HepG2 (cell line): ENCODE data around the gene POLE4. TPM values are rescaled to one million over a fixed set of nuclear protein-coding genes. Genes with fewer than 3 reads are reported as not detected.

Source experiments
- ATAC-seq: fragments of 200-7000 bp; cut with Tn5 transposase; 3 replicates; pipeline ENCODE4 v1.9.1; 2020; ENCODE audit warnings: mild to moderate bottlenecking, moderate library complexity
- BruUV-seq: library from RNA; stranded (reverse); fragments of 400-500 nt; replicated peaks from 2 replicates; lab custom pipeline; 2021; lab: Mats Ljungman, UMichigan
- CTCF ChIA-PET: fragments of 300-600 bp; formaldehyde crosslinking; extraction: SDS; loops from one replicate; lab custom pipeline; 2021; ENCODE audit warnings: low total read pairs, inconsistent platforms, low intra/inter-chr PET ratio; lab: Yijun Ruan, JAX
- POLR2A ChIA-PET: fragments of 350-600 bp; sonication (Branson Sonifier 250); formaldehyde crosslinking; loops from one replicate; lab custom pipeline; 2020; ENCODE audit warnings: antibody characterized with exemption, inconsistent platforms; lab: Yijun Ruan, JAX
- DNase-seq: peaks from one replicate; pipeline ENCODE4 v3.0.0-alpha.2; 2015; ENCODE audit warnings: low spot score
- FAIRE-seq: peaks from 3 replicates; lab custom pipeline; 2011; peaks lifted over from hg19 to GRCh38; lab: Jason Lieb, UNC
- H2AFZ ChIP-seq: one replicate; pipeline ENCODE4 v1.6.1; 2011; ENCODE audit warnings: low read length, inconsistent platforms
- H3K27ac ChIP-seq: fragments of 300-600 bp; 3 replicates; pipeline ENCODE4 v1.8.0; 2011; ENCODE audit warnings: mixed run types, mild to moderate bottlenecking, mixed read lengths, low read length, inconsistent platforms; ENCODE audit not compliant: insufficient read depth; ENCODE audit errors: extremely low read length
- H3K27me3 ChIP-seq, 2 experiments: fragments of 200-600 bp in 1 of 2; 2 replicates in 1 of 2; 3 replicates in 1 of 2; pipeline versions ENCODE4 v1.6.0 to v1.8.0; 2011; ENCODE audit warnings: low read length in 2 of 2, mild to moderate bottlenecking in 2 of 2, moderate library complexity in 2 of 2, inconsistent platforms in 1 of 2; ENCODE audit not compliant: insufficient read depth in 2 of 2, control insufficient read depth in 1 of 2
- H3K36me3 ChIP-seq, 2 experiments: fragments of 200-600 bp in 1 of 2; replicated peaks in 1 of 2; 2 replicates in 1 of 2; 3 replicates in 1 of 2; pipeline versions ENCODE4 v1.5.1 to v1.8.0; 2011; ENCODE audit warnings: low read length in 2 of 2, inconsistent platforms in 1 of 2; ENCODE audit not compliant: insufficient read depth in 2 of 2, control insufficient read depth in 1 of 2
- H3K4me1 ChIP-seq: 2 replicates; pipeline ENCODE4 v1.5.1; 2012; ENCODE audit warnings: low read length, inconsistent platforms; ENCODE audit not compliant: insufficient read depth
- H3K4me2 ChIP-seq: 2 replicates; pipeline ENCODE4 v1.6.0; 2011; ENCODE audit warnings: low read depth, low read length, inconsistent platforms
- H3K4me3 ChIP-seq, 3 experiments: fragments of 200-600 bp in 1 of 3; sonication (generic), shearing (Covaris generic) in 1 of 3; replicated peaks in 1 of 3; 2 replicates each; pipeline ENCODE4 v1.5.1; 2011 to 2016; ENCODE audit warnings: low read length in 3 of 3, inconsistent platforms in 2 of 3, low read depth in 2 of 3, mild to moderate bottlenecking in 2 of 3, control low read depth in 1 of 3, mixed read lengths in 1 of 3; ENCODE audit not compliant: insufficient read depth in 1 of 3
- H3K79me2 ChIP-seq: one replicate; pipeline ENCODE4 v1.6.1; 2011; ENCODE audit warnings: low read length, inconsistent platforms; ENCODE audit not compliant: insufficient read depth
- H3K9ac ChIP-seq: 2 replicates; pipeline ENCODE4 v1.6.0; 2011; ENCODE audit warnings: mild to moderate bottlenecking, low read depth, low read length, inconsistent platforms; ENCODE audit not compliant: insufficient read depth
- H3K9me3 ChIP-seq: 2 replicates; pipeline ENCODE4 v1.5.1; 2012; ENCODE audit warnings: mild to moderate bottlenecking, low read length
- H4K20me1 ChIP-seq: 2 replicates; pipeline ENCODE4 v1.6.0; 2011; ENCODE audit warnings: inconsistent platforms, mild to moderate bottlenecking, low read length, moderate library complexity; ENCODE audit not compliant: insufficient read depth
- CHCHD3 ChIP-seq: sonication (generic); formaldehyde crosslinking; IDR thresholded peaks from 2 replicates; pipeline ENCODE4 v1.8.0; 2022; ENCODE audit warnings: mild to moderate bottlenecking, missing genetic modification reagents, moderate library complexity
- ELF3 ChIP-seq: IDR thresholded peaks from 2 replicates; pipeline ENCODE4 v1.6.1; 2016; ENCODE audit warnings: missing genetic modification reagents, missing compliant biosample characterization
- FOSL1 ChIP-seq: sonication (generic); formaldehyde crosslinking; IDR thresholded peaks from 2 replicates; pipeline ENCODE4 v1.9.0; 2021; ENCODE audit warnings: missing genetic modification reagents, borderline replicate concordance
- FOXA1 ChIP-seq, 2 experiments: fragments of 450-650 bp in 1 of 2; sonication (generic) in 1 of 2; formaldehyde crosslinking in 1 of 2; IDR thresholded peaks; 2 replicates each; pipeline versions ENCODE4 v1.4.0 to v1.6.1; 2016 to 2020; ENCODE audit warnings: missing genetic modification reagents in 1 of 2
- HNRNPK ChIP-seq: fragments of 200-400 bp; formaldehyde crosslinking; IDR thresholded peaks from 2 replicates; pipeline ENCODE4 v1.6.1; 2018; ENCODE audit warnings: low read length, low read depth, moderate library complexity, mild to moderate bottlenecking; ENCODE audit not compliant: poor library complexity, severe bottlenecking
- REL ChIP-seq: sonication (generic); formaldehyde crosslinking; conservative IDR thresholded peaks from 2 replicates; pipeline ENCODE4 v1.8.0; 2022; ENCODE audit warnings: mild to moderate bottlenecking, missing genetic modification reagents, moderate library complexity
- SP4 ChIP-seq: sonication (generic); formaldehyde crosslinking; IDR thresholded peaks from 2 replicates; pipeline ENCODE4 v1.8.1; 2023; ENCODE audit warnings: mild to moderate bottlenecking, missing genetic modification reagents
- TBX2 ChIP-seq: sonication (generic); formaldehyde crosslinking; IDR thresholded peaks from 2 replicates; pipeline ENCODE4 v1.5.0; 2020; ENCODE audit warnings: missing genetic modification reagents, mild to moderate bottlenecking, borderline replicate concordance
- THAP11 ChIP-seq: IDR thresholded peaks from 2 replicates; pipeline ENCODE4 v1.6.1; 2016; ENCODE audit warnings: missing biosample characterization, missing genetic modification reagents
- TRIM24 ChIP-seq: sonication (generic); formaldehyde crosslinking; IDR thresholded peaks from 2 replicates; pipeline ENCODE4 v1.8.0; 2022; ENCODE audit warnings: mild to moderate bottlenecking, missing genetic modification reagents
- ZNF670 ChIP-seq: sonication (generic); formaldehyde crosslinking; IDR thresholded peaks from 2 replicates; pipeline ENCODE4 v1.8.0; 2022; ENCODE audit warnings: mild to moderate bottlenecking, missing genetic modification reagents, borderline replicate concordance
- WGBS: methylation state at CpG from one replicate; pipeline ENCODE4 v1.1.6; 2017; ENCODE audit warnings: low lambda C conversion rate; 5-methylcytosine and 5-hydroxymethylcytosine counted together
- in situ Hi-C: cut with HindIII; loops from 2 replicates; pipeline ENCODE4 v1.10.0; 2017; ENCODE audit warnings: low pct_unique_long_range_greater_than_20kb; ENCODE audit not compliant: extremely low pct_ligation_motif_present
- intact Hi-C: fragments of 100-400 bp; cut with micrococcal nuclease; formaldehyde crosslinking; loops from one replicate; pipeline ENCODE4 v1.10.0; 2022; ENCODE audit not compliant: unreplicated experiment
- polyA plus RNA-seq, 8 experiments: library from polyadenylated mRNA; depleted of rRNA in 3 of 8; stranded (reverse) in 7 of 8; unstranded in 1 of 8; fragments of >200 nt; fragmentation: Illumina TruSeq in 4 of 8; extraction: Trizol in 4 of 8; gene quantifications; 2 replicates each; pipeline versions ENCODE4 v1.2.1 to v1.2.3, GENCODE V29; 2011 to 2016; ENCODE audit warnings: low read depth in 4 of 8, missing spikeins in 1 of 8, mixed read lengths in 1 of 8; ENCODE audit not compliant: insufficient read depth in 1 of 8
- total RNA-seq, 5 experiments: library from RNA; depleted of rRNA; stranded (reverse); fragments of >200 nt; fragmentation: Illumina TruSeq; extraction: Trizol; gene quantifications; 2 replicates each; pipeline ENCODE4 v1.2.3, GENCODE V29; 2016; ENCODE audit warnings: low read depth in 1 of 5
- TF ChIP-seq, protein P1 (sequence below): sonication (generic); formaldehyde crosslinking; IDR thresholded peaks from 2 replicates; pipeline ENCODE4 v1.4.0; 2020; ENCODE audit warnings: missing genetic modification reagents, mild to moderate bottlenecking, borderline replicate concordance
- TF ChIP-seq, protein P2 (sequence below): sonication (generic); formaldehyde crosslinking; IDR thresholded peaks from 2 replicates; pipeline ENCODE4 v1.4.0; 2020; ENCODE audit warnings: mild to moderate bottlenecking, missing genetic modification reagents
- TF ChIP-seq, protein P3 (sequence below): sonication (generic); formaldehyde crosslinking; IDR thresholded peaks from 2 replicates; pipeline ENCODE4 v1.8.0; 2022; ENCODE audit warnings: mild to moderate bottlenecking, missing genetic modification reagents
- TF ChIP-seq, protein P4 (sequence below): sonication (generic); formaldehyde crosslinking; IDR thresholded peaks from 2 replicates; pipeline ENCODE4 v1.4.0; 2020; ENCODE audit warnings: missing genetic modification reagents
- TF ChIP-seq, protein P5 (sequence below): sonication (generic); formaldehyde crosslinking; IDR thresholded peaks from 2 replicates; pipeline ENCODE4 v1.4.0; 2020; ENCODE audit warnings: mild to moderate bottlenecking, missing genetic modification reagents

The POLE4 gene
- total and polyA plus RNA-seq, 2 of the 13 experiments (the other 11 are each of a cell fraction or from before 2014, with no cell fraction given) = 106 to 116 TPM

DNA sequence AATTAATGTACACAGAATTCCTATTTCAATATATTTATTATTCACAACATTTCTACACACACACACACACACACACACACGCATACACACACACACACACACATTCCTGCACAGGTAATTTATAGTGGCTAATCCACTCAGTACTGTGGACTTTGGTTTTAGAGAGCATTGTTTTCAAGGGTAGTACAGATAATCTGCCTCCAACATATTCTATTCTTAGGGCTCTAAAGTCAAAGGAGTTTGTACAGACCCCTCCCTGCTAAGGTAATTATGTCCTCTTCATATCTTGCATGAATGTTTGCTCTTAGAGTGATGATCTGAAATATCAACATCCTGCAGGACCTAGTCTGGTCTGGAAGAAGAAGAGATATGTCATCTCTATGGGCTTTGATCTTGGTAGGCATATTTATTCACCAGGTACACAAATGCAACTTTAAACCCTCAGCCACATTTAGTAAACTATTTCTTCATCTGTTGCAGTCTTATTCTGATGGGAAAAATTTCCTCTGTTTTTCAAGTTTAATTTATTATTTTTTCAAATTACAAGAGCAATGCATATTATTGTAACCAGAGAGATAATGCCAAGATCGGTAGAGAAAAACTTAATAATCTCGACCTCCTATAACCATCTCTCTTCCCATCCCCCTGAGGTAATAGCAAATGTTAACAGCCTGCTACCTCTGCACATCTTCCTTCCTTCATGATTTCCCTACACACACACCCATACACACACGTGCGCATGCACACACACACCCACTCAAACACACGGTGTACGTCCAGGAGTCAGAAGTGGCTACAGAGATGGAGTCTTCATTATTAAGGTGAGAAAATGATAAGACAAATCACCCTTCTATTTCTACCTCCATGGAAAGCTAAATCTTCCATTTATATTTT, 18.3 kb upstream of the POLE4 start:
- WGBS = 3% methylated on average over 7 of the region's 7 CpGs
- no peak overlapping the region for H2AFZ ChIP-seq
- H3K27me3 ChIP-seq = no peaks in the 10 kb centered on the region
- H4K20me1 ChIP-seq = no peaks in the 10 kb centered on the region
- peaks cover 12% of the 10 kb centered on the region for H3K79me2 ChIP-seq
- peak; percentile 93 for ATAC-seq
- ChIA-PET POLR2A (interaction anchor here (0.9 to 1.8 kb wide), 2 partner anchors 15 kb away, joined by 3 to 6 read pairs; no protein-coding TSS in a partner anchor), CTCF (no interaction called here)
- H3K27ac ChIP-seq = peak overlapping the region; percentile 81
- H3K9me3 ChIP-seq = no peaks in the 10 kb centered on the region
- in situ Hi-C loops = no loop called here
- intact Hi-C loops = loop anchor here (2.0 kb wide), 1 partner anchor 19 kb away; the partner anchor contains the start of gene POLE4
- peak; percentile 50 for FAIRE-seq
- BruUV-seq = no TSS peak
- H3K4me1 ChIP-seq = peaks cover 76% of the 10 kb centered on the region
- peak overlapping the region; percentile 45; the same call in 1 of the 2 replicates for H3K9ac ChIP-seq
- peak overlapping the region; percentile 79 for H3K4me2 ChIP-seq
- peak; percentile 100 for DNase-seq
- 0 out of 5 replicates have a peak, but pooled peaks cover 0 to 2% of the 10 kb centered on the region in 2 experiments for H3K36me3 ChIP-seq
- H3K4me3 ChIP-seq = peak overlapping the region in 2 of 3 experiments; percentile 9 to 29; a peak in 1 of 6 replicates
- TF ChIP-seq REL (CRISPR knock-in tag) = 0 out of 2 replicates have a peak, but pooled peaks have one; percentile 30
- no peak for TF ChIP-seq SP4 (CRISPR knock-in tag)
- TF ChIP-seq FOSL1 (CRISPR knock-in tag) = peak; percentile 66; the same call in 1 of the 2 replicates
- TF ChIP-seq TRIM24 (CRISPR knock-in tag) = no peak
- TF ChIP-seq THAP11 (CRISPR knock-in tag) = peak; percentile 72
- TF ChIP-seq, protein P1, sequence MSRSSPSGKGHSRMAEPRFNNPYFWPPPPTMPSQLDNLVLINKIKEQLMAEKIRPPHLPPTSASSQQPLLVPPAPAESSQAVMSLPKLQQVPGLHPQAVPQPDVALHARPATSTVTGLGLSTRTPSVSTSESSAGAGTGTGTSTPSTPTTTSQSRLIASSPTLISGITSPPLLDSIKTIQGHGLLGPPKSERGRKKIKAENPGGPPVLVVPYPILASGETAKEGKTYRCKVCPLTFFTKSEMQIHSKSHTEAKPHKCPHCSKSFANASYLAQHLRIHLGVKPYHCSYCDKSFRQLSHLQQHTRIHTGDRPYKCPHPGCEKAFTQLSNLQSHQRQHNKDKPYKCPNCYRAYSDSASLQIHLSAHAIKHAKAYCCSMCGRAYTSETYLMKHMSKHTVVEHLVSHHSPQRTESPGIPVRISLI (CRISPR knock-in tag) = peak; percentile 68; the same call in 1 of the 2 replicates
- TF ChIP-seq, protein P2, sequence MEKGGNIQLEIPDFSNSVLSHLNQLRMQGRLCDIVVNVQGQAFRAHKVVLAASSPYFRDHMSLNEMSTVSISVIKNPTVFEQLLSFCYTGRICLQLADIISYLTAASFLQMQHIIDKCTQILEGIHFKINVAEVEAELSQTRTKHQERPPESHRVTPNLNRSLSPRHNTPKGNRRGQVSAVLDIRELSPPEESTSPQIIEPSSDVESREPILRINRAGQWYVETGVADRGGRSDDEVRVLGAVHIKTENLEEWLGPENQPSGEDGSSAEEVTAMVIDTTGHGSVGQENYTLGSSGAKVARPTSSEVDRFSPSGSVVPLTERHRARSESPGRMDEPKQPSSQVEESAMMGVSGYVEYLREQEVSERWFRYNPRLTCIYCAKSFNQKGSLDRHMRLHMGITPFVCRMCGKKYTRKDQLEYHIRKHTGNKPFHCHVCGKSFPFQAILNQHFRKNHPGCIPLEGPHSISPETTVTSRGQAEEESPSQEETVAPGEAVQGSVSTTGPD (CRISPR knock-in tag) = 0 out of 2 replicates have a peak, but pooled peaks have one; percentile 8
- TF ChIP-seq ELF3 = peak; percentile 64
- no peak for TF ChIP-seq ZNF670 (CRISPR knock-in tag)
- peak; percentile 91; the same call in 1 of the 2 replicates for TF ChIP-seq TBX2
- no peak for TF ChIP-seq CHCHD3
- TF ChIP-seq FOXA1 (IDR thresholded peaks at IDR 0.05) = peak; percentile 90
- peak; percentile 98 for TF ChIP-seq FOXA1 (CRISPR knock-in tag; IDR thresholded peaks at IDR 0.05)
- TF ChIP-seq, protein P3, sequence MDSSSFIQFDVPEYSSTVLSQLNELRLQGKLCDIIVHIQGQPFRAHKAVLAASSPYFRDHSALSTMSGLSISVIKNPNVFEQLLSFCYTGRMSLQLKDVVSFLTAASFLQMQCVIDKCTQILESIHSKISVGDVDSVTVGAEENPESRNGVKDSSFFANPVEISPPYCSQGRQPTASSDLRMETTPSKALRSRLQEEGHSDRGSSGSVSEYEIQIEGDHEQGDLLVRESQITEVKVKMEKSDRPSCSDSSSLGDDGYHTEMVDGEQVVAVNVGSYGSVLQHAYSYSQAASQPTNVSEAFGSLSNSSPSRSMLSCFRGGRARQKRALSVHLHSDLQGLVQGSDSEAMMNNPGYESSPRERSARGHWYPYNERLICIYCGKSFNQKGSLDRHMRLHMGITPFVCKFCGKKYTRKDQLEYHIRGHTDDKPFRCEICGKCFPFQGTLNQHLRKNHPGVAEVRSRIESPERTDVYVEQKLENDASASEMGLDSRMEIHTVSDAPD (CRISPR knock-in tag) = peak; percentile 82; the same call in 1 of the 2 replicates
- TF ChIP-seq, protein P4, sequence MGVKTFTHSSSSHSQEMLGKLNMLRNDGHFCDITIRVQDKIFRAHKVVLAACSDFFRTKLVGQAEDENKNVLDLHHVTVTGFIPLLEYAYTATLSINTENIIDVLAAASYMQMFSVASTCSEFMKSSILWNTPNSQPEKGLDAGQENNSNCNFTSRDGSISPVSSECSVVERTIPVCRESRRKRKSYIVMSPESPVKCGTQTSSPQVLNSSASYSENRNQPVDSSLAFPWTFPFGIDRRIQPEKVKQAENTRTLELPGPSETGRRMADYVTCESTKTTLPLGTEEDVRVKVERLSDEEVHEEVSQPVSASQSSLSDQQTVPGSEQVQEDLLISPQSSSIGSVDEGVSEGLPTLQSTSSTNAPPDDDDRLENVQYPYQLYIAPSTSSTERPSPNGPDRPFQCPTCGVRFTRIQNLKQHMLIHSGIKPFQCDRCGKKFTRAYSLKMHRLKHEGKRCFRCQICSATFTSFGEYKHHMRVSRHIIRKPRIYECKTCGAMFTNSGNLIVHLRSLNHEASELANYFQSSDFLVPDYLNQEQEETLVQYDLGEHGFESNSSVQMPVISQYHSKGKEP = no peak
- TF ChIP-seq, protein P5, sequence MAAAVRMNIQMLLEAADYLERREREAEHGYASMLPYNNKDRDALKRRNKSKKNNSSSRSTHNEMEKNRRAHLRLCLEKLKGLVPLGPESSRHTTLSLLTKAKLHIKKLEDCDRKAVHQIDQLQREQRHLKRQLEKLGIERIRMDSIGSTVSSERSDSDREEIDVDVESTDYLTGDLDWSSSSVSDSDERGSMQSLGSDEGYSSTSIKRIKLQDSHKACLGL (CRISPR knock-in tag) = no peak
- no peak for TF ChIP-seq HNRNPK
